GM19395 (cell line): Measurements from ENCODE around the gene CRISPLD2.

Source experiments
- ATAC-seq: cut with Tn5 transposase; IDR thresholded peaks from one replicate; pipeline ENCODE4 v1.9.1; 2021; ENCODE audit warnings: mild to moderate bottlenecking, moderate library complexity; ENCODE audit not compliant: unreplicated experiment

Gene CRISPLD2

DNA sequence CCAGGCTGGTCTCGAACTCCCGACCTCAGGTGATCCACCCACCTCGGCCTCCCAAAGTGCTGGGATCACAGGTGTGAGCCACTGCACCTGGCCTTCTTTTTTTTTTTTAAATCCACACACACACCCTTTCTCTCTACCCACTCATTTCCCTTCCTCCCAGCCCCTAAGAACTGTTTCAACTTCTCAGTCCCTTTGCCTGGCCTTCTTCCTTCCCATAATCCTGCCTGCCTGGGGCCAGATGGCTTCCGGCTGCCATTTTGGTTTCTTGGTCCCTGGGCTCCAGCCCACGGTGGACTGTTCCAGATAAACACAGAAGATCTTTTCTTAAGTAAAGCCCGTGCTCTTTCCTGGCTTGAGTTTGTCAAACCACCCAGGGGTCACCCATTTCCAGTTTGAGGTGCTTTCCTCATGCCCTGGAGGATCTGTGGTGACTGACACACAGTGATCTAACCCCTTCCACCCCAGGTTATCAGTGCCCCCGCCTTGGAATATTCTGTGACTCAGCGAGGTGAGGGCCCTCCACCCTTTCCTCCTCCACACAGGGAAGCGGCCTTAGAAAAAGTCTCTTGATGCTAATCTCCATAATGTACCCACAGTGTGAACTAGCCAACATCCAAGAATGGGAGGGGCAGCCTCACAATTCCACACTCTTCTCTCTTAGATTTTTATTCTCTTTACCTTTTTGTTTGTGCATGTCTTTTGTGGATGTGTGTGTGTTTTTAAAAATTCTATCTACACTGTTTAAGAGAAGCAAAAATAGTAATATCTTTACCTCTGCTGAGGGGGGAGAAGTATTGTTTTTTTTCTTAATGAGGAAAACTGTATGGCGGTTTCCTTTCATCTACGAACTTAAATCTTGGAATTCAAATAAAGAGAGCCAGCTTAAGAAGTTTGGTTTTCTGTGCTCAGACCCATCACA is 60.0 kb downstream of the CRISPLD2 start:
- ATAC-seq: no peak

DNA sequence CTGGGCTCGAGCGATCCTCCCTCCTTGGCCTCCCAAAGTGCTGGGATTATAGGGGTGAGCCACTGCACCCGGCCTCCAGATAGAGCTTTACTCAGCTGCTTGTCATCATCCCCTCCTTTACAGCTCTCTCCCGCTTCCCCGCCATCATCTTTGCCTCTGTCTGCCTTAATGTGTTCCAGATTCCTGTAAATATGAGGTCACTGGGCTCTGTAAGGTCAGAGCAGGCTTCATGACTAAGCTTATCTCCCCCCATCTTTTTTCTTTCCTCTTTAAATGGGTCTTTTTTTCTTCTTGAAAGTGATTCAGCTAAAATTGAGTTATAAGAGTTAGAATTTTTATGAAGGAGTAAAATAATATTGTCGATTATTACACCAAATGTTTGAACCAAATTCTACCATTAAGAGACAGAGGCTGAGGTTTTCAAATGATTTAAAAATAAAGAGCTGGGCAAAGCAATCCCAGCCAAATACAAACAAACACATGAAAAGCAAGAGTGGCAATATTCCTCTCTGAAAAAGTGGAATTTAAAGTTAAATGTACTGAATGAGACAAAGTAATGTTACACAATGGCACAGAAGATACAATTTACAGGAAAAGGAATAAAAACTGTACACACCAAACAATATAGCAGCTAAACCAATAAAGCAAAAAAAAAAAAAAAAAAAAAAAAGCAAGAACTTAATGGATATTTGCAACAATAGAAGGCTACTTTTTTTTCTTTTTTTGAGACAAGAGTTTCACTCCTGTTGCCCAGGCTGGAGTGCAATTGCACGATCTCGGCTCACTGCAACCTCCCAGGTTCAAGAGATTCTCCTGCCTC is 62.1 kb downstream of the CRISPLD2 start:
- ATAC-seq: no peak

DNA sequence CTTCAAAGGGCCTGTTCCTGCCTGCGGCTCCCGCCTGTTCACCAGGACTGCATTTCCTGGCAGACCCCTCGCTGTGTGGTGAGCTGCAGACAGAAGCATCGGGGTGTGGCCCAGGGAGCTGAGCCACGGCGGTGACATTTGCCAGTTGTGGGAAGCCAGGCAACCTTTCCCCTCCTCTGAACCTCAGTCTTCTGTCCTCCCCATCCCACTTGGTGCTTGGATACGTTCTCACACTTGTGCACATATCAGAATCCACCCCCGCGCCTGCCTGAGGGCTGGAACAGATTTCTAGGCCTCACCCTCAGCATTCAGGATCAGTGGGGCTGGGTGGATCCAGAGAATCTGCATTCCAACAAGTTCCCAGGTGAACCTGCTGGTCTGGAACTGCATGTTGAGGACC is 63.5 kb downstream of the CRISPLD2 start:
- no peak for ATAC-seq

DNA sequence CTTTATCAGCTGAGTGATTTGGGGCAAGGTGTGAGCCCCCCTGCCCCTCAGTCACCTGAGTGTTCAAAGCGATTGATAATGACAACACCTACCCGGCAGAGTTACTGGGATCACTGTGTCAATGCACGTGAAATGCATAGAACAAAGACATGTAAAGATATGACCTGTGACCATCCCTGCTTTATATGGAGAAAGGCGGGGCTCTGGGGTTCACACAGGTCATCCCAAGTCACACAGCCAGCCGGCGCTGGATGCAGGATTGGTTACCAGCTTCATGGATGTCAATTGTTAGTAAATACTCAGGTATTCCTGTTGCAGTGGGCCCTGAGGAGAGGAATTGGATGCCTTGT is 64.4 kb downstream of the CRISPLD2 start:
- ATAC-seq: no peak

DNA sequence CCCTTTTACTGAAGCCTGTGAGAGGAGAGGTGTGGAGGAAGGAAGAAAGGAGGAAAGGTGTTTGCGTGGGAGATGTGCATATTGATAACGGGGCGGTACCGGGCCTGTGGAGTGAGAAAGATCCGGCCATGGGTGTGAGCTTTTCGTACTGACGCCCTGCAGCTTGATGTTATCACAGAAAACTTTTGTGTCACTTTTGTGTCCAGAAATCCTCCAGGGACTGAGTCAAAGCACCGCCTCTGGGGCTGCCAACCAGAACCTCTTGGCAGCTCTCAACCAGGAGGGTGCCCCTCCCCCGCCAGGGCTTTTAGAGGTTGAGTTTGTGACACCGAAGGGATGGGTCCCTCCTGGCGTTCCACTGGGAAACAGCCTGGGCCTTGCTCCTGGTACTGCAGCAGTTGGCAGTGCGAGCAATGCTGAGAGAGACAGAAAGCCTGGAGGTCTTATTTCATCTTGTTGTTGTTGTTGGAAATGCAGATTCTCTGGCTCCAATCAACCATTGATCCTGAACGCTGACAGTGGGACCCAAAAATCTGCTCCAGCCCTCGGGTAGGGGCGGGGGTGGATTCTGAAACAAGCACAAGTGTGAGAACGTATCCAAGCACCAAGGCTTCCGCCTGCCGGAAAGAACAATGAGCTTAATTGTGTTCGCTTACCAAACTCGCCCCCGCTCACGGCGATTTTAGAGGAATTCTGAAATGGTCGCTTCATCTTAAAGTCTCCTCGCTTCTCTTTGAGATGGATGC is 65.0 kb downstream of the CRISPLD2 start:
- ATAC-seq: no peak

DNA sequence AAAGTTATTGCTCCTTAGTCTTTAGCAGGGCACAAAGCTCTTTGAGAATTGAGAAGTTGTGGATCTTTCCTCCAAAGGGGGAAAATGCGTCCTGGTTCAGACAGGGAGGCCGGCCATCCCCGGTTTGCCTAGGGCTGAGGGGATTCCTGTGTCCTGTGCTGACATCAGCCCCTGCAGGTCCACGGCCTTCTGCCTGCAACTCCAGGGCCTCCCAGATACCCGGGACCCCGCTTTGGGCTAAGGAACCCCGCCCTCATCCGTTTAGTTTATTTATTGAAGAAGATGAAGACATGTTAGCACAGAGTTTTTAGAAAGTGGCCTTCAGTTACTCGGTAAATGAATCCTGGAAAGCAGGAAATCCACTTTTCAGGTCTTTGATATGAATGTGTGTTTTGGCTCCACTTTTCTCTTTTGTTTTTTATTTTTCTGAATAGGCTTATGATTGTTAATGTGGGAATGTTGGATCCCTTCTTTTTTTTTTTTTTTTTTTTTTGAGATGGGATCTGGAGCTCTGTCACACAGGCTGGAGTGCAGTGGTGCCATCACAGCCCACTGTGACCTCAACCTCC is 65.6 kb downstream of the CRISPLD2 start:
- no peak for ATAC-seq

DNA sequence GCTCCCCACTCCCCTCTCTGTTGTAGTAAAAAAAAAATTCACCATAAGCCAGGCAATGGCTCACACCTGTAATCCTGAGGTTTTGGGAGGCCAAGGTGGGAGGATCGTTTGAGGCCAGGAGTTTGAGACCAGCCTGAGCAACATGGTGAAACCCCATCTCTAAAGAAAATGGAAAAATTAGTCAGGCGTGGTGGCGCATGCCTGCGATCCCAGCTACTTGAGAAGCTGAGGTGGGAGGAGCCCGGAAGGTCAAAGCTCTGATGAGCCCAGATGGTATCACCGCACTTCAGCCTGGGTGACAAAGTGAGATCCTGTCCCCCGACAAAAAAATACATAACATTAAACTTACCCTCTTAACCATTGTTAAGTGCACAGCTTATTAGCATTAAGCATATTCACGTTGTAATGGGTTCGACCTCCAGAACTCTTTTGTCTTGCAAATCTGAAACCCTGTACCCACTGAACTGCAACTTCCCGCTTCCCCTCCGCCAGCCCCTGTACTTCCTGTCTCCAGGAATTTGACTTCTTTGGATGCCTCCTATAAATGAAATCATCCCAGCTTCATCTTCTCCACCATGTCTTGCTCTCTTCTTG is 66.8 kb downstream of the CRISPLD2 start:
- no peak for ATAC-seq

DNA sequence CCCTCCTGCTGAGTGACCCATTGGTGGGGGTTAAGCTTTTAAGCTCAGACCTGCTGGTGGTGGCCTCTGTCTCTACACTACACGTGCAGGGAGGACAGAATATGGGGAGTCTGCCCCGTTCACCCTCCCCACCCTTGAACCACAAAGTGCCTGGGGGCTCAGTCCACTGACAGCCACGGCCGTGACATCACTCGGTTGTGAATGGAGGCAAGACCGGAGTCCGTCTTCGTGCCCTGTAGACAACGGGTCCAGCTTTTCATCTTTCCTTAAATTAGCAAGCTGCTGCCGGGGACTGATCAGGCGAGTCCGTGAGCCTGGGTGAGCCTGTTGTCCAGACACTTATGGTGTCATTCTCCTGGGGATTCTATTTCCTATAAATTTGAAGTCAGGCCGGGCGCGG is 67.4 kb downstream of the CRISPLD2 start:
- no peak for ATAC-seq

DNA sequence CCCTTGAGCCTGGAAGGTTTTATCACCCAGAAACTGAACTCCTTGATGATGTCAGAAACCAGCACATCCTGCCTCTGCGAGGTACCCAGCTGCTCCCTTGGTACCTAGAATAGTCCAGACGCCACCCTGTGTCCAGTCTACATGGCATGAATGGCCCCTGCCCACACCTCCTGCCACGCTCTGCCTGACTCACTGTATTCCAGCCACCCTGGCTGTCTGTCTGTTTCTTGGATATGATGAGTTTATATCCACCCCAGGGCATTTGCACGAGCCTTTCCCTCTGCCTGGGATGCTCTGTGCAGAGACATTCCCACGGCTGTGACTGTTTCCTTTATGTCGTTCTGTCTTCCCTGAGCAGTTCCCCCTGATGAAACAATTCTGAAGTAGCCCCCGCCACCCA is 68.7 kb downstream of the CRISPLD2 start:
- no peak for ATAC-seq

DNA sequence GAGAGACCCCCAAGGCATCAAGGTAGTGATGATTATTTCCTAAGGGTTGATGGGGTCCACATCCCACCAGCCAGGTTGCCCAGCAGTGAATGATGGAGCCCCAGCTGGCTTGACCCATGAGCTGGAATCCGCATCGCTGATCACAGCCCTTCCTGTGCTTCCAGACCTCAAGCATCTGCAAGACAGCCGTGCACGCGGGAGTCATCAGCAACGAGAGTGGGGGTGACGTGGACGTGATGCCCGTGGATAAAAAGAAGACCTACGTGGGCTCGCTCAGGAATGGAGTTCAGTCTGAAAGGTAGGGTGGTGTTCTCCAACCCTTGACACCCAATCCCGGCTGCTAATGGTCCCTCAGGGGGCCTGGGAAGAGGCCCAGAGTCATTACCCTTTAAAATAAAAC is 69.3 kb downstream of the CRISPLD2 start:
- ATAC-seq: no peak

DNA sequence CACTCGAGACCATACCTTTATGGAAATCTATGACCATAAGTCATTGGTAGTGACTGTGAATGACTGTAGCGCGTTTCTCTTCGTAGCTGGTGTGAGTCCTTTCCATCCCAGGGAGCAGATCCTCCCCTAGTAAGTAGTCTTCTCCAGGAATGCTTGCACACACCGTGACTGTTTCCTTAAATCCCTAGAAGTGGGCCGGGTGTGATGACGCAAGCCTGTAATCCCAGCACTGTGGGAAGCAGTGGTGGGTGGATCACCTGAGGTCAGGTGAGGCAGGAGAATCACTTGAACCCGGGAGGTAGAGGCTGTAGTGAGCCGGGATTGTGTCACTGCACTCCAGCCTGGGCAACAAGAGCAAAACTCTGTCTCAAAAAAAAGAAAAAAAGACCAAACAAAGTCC is 70.6 kb downstream of the CRISPLD2 start:
- no peak for ATAC-seq

DNA sequence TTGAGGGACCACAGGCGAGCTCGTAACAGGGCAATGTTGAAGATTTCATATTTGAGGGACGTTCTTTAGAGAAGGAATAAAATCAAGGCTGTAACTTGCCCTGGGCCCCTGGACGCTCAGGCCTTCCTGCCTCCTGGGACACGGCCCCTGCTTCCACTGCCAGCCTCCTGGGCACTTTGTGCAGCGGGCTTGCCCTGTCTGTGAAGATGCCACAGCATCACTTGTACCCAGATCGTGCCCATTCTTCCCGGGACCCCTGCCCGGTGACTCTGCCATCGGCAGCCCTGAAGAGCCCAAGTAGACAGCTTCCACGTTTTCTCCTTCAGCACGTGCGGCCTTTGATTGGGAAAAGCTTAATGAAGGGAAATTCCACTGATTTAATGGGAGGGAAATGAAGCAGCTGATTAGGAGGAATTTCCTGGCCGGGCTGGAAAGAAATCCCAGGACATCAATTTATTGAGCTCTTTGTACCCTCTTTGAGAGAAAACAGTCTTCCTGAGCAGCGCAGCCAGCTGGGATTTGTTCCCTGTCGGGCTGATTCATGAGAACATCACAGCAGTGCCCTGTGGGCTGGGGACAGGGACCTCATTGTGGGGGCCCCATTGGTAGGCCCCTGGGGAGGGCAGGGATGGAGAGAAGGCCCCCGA is 71.5 kb downstream of the CRISPLD2 start:
- ATAC-seq: no peak

DNA sequence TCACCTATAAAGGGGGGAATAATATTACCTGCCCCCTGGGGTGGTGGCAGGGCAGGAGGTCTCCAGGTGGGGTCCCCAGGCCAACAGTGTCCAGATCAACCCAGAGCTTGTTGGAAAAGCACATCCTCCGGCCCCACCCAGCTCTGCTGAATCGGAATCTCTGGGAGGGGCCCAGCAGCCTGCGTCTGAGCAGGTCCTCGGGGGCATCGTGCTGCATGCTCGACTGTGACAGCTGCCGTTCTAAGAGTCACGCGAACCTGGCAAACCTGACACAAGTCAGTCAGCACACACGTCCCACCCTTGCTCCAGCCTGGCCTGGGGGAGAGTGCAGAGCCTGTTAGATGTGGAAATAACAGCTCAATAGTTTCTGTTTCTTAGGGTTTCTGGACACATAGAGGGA is 72.3 kb downstream of the CRISPLD2 start:
- ATAC-seq: no peak

DNA sequence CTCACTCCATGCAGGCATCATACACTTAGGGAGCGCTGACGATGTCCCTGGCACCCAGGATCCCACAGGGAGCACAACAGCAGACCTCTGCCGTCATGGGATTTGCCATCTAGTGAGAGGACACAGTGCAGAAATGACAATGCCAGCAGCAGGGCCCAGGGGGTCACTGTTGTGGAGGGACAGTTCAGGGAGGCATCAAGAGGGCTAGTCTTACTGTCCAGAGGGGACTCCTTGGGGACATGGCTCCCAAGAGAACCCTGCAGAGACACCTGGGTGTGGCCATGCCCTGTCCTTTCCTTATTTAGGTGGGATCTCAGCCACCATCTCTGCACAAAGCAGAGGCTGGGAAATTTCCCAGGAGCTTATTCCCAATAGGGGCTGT is 73.7 kb downstream of the CRISPLD2 start:
- no peak for ATAC-seq

DNA sequence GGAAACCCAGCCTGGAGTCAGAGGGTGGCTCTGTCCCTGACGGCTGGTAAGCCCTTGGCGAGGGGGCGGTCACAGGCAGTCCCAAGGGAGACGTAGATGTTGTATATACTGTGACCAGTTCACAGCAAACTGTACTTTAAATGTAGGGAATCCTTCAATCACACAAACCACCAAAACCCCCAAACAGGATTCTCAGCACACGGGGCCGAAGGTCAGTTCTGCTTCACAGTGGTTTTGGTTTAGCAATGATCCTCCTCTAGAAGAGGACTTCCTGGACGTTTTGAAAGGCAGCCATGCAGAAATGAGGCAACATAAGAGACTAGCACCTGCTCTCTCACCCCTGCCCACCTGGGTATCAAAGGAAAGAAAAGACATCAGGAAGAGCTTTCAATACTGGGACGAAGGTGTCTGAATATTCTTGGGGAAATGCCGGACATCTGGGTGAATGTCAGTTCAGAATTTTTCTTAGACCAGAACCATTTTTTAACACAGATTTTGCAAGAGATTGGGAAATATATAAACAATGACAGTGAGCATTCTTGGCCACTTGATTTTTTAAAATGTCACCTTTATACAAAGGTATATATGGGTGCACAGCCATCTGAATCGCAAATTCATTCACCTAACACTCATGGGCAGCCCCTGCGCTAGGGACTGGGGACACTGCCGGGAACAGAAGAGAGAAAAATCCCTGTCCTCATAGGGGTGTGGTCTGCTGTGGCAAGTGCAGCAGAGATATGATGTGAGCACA is 74.2 kb downstream of the CRISPLD2 start:
- ATAC-seq: no peak

DNA sequence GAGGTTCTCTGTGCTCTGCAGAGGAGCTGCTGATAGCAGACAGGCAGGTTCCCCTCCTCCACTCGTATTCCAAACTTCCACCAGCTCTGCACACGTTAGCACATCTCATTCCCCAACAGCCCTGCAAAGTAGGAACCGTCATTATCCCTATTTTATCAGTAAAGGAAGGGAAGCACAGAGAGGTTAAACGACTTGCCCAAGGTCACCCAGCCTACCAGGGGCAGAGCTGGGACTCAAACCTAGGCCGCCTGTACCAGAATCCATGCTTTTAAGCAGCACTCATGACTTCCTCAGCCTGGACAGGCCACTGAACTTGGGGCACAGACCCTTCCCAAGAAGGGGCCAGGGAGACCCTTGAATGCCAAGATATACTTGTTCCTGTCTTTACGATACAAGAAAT is 75.2 kb downstream of the CRISPLD2 start:
- ATAC-seq: no peak

DNA sequence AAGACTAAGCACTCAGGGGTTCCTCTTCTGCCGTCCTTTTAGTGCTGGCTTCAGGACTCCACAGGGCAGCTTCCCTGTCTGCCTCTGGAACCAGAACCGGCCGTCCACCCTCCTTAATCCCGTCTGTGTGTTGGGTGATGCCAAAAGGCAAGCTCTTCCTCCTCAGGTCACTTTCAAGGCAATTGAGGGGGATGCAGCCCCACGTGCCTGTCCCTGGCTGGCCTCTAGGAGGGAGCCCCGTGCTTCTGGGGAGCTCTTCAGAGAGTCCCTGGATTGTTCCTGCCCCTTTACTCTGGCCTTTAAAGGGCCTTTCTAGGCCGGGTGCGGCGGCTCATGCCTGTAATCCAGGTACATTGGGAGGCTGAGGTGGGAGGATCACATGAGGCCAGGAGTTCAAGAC is 77.1 kb downstream of the CRISPLD2 start:
- no peak for ATAC-seq

DNA sequence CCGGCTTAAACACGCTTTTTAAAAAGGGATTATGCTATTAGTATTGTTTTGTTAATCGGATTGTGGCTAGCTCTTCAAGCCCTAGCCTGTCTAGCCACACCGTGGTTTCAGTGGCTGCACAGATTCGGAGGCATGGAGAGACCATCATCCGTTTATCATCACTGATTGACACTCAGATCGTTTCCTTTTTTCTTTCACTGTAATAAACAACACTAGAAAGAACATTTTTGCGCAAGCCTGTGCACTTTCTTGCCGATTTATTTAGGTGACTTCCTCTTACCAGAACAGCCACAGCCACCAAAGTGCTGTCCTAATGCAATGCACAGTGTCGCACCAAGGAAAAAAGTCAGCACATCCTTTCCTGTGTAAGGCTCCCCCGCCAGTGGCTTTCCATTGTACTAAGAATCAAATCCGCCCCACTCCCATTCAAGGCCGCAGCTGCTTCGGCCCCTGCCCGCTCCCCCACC is 78.2 kb downstream of the CRISPLD2 start:
- ATAC-seq: no peak

DNA sequence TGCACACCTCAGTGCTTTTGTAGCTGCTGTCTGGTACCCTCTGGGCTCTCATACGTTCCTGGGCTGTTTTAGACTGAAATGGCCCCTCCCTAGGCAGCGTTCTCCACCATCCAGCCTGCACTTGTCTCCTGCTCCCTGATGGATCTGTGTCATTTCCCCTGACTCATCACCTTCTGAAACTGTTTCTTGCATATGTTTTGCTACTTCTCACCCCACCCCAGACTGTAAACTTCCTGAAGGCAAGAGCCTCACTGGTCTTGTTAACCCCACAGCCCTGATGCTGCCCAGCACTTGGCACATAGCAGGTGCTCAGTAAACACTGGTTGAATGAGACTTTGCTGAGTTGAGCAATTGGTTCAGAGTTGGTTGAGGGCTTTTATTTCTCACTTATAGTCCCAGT is 78.7 kb downstream of the CRISPLD2 start:
- ATAC-seq: no peak
